GM23248 (cell line): Measurements from ENCODE around the gene GRAMD1A.

ENCODE experiments used
- EZH2 ChIP-seq: fragments of 200-600 bp; sonication (generic); IDR thresholded peaks from 2 replicates; pipeline ENCODE4 v1.6.1; 2018; ENCODE audit warnings: antibody characterized with exemption, mild to moderate bottlenecking; ENCODE audit not compliant: insufficient read depth, poor library complexity, severe bottlenecking
- EZH2phosphoT487 ChIP-seq: fragments of 200-600 bp; sonication (generic); IDR thresholded peaks from 2 replicates; pipeline ENCODE4 v1.6.1; 2018; ENCODE audit warnings: antibody characterized with exemption, moderate library complexity, mild to moderate bottlenecking, low read depth; ENCODE audit not compliant: insufficient read depth

GRCh38 chr19:35032356-35032865, 32.3 kb downstream of the GRAMD1A start:
- no peak for TF ChIP-seq EZH2
- no peak for TF ChIP-seq EZH2phosphoT487
